Cardiac ventricle fibroblast (primary cell): ENCODE data around the gene BBOX1. TPM values are rescaled to one million over a fixed set of nuclear protein-coding genes. Genes with fewer than 3 reads are reported as not detected.

ENCODE experiments used
- total RNA-seq: library from RNA; depleted of rRNA; stranded (reverse); fragments of >200 nt; gene quantifications from 2 replicates; pipeline ENCODE4 v1.2.3, GENCODE V29; 2015

Gene BBOX1, protein sequence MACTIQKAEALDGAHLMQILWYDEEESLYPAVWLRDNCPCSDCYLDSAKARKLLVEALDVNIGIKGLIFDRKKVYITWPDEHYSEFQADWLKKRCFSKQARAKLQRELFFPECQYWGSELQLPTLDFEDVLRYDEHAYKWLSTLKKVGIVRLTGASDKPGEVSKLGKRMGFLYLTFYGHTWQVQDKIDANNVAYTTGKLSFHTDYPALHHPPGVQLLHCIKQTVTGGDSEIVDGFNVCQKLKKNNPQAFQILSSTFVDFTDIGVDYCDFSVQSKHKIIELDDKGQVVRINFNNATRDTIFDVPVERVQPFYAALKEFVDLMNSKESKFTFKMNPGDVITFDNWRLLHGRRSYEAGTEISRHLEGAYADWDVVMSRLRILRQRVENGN
- total RNA-seq: not detected in 2 replicates

DNA sequence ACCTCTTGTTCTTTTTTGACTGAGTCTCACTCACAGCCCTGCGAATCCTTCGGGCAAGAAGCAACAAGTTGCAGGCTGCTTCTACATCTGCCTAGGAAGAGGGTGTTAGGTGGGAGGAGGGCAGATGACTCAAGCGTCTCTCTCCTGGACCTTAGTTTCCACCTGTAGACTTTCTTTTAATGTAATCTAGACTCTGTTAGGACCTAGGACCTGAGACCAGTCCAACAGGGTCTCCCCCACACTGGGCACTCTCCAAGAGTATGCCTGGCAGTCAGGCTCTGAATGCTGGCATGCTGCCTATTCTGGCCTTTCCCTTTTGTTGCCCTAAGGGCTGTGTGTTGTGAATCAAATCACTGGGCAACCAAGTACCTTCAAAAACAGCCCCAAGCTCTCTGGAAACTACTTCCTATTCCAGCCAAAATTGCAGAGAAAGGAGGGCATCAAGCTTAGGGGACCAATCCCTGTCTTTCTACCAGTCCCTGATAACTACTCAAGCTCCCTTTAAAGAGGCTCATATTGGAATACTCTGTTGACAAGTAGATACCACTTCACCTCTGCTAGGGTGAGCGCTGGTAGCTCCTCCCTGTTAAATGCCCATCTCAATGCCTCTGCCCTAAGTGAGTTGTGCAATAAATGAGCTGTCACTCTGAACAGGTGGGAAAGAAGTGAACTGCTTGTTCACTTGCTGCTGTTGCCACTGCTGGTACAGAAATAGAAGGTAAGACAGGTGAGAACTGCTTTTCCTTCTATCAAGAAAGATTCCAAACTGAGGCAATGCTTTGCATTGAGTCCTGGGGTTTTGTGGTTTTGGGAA, at the start of gene BBOX1:
TSS of gene BBOX1 (plus strand) at position 514 of the 814 bp plus-strand sequence. CDS start 14,616 bp downstream, outside the sequence.

DNA sequence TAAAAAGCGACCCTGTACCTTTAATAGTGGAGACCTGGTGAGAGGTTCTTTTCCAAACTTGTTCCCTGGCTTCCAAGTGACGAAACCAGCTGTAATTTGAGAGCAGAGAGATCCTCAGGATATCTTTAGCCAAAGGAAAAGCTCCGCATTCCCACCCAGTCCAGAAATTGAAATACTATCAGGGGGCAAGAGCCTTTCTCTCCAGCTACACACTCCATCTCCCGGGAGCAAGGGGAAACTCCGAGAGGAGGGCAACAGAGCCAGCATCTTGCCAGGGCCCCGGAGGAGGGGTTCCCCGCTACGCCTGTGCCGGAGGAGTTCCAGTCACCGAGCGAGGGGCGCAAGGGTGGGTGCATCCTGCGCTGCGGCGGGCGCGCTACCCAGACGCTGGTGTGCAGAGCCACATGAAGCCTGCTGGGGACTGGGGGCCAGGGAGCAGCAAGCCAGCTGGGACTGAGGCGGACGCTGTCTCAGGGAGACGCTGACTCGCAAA, 46.6 kb upstream of the BBOX1 start, which contains the start of gene FIBIN:
TSS of gene FIBIN (plus strand) at position 148 of the 493 bp plus-strand sequence. CDS start 415 bp downstream, outside the sequence.

Other genes starting within 250 kb of the BBOX1 start
- 31.6 and 36.6 TPM in 2 replicates for gene FIBIN, start 46.7 kb upstream of the BBOX1 start, total RNA-seq